GM12872 (cell line): ENCODE measurements around the gene KRTAP5-2.

Experiments used
- TF ChIP-seq, protein P1 (sequence below): IDR thresholded peaks from 3 replicates; pipeline ENCODE4 v1.5.1; 2011; ENCODE audit warnings: low read depth, mild to moderate bottlenecking, low read length, moderate library complexity; ENCODE audit not compliant: insufficient read depth

KRTAP5-2 gene

GRCh38 chr11:1573077-1573902, 24.8 kb downstream of the KRTAP5-2 start:
- TF ChIP-seq, protein P1, sequence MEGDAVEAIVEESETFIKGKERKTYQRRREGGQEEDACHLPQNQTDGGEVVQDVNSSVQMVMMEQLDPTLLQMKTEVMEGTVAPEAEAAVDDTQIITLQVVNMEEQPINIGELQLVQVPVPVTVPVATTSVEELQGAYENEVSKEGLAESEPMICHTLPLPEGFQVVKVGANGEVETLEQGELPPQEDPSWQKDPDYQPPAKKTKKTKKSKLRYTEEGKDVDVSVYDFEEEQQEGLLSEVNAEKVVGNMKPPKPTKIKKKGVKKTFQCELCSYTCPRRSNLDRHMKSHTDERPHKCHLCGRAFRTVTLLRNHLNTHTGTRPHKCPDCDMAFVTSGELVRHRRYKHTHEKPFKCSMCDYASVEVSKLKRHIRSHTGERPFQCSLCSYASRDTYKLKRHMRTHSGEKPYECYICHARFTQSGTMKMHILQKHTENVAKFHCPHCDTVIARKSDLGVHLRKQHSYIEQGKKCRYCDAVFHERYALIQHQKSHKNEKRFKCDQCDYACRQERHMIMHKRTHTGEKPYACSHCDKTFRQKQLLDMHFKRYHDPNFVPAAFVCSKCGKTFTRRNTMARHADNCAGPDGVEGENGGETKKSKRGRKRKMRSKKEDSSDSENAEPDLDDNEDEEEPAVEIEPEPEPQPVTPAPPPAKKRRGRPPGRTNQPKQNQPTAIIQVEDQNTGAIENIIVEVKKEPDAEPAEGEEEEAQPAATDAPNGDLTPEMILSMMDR = no peak

GRCh38 chr11:1572197-1573076, 25.7 kb downstream of the KRTAP5-2 start, which contains the start of gene DUSP8:
TSS of gene DUSP8 (minus strand) at chr11:1572271. CDS start at chr11:1565826, 6,445 bp downstream.
- TF ChIP-seq, protein P1 = no peak

GRCh38 chr11:1571760-1572196, 26.3 kb downstream of the KRTAP5-2 start:
- TF ChIP-seq, protein P1 = no peak

GRCh38 chr11:1570896-1571759, 27.0 kb downstream of the KRTAP5-2 start:
- TF ChIP-seq, protein P1 = no peak

- TF ChIP-seq, protein P1 = no peak
Observed at GRCh38 chr11:1570531-1570895, 27.6 kb downstream of the KRTAP5-2 start.

DNA sequence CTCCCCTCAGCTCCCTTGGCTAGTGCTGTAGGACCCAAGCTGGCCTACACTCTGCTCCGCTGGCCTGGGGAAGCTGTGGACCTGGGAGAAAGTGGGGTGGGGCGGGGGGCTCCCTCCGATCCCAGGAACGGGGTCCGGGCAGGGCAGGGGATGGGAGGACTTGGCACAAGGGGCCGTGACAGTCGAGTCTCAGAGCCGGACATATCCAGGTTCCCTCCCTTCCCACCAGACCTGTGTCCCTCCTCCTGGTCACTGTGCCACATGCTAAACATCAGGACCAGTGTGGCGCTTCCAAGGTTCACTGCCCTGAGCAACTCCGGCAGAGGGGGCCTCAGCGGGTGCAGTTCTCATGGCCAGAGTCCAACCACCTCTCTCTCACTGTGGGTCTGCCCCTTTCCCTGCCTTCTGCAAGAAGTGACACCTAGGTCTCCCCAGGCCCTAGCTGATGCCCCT, 28.1 kb downstream of the KRTAP5-2 start:
- TF ChIP-seq, protein P1 = no peak
